SH-SY5Y (cell line): ENCODE measurements around the gene PSMB4.

Experiments used
- GATA2 ChIP-seq: IDR thresholded peaks from 2 replicates; pipeline ENCODE4 v1.6.1; 2011; ENCODE audit warnings: mild to moderate bottlenecking, low read depth, low read length
- GATA3 ChIP-seq: IDR thresholded peaks from 2 replicates; pipeline ENCODE4 v1.6.1; 2011; ENCODE audit warnings: low read depth, mild to moderate bottlenecking, low read length, moderate library complexity

Gene PSMB4

GRCh38 chr1:151407304-151407703 is 7.9 kb downstream of the PSMB4 start:
- TF ChIP-seq GATA2 (no peak), GATA3 (no peak)

DNA sequence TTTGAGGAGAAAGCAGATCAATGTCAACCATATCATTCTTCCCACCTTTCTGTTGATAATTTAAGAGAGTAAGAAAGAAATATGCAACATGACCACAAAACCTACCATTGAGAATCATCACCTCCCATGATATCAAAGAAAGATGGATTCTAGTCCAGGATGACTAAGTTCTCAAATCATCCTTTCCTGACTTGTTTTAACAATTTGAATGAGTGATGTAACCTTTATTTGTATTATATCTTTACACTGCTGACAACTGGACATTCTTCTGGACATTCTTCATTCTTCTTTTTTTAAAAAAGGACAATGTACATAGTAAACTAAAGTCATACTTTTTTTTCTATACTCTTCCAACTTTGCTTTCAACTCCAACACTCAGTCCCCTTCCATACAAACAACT is 9.5 kb downstream of the PSMB4 start:
- TF ChIP-seq GATA3: no peak

DNA sequence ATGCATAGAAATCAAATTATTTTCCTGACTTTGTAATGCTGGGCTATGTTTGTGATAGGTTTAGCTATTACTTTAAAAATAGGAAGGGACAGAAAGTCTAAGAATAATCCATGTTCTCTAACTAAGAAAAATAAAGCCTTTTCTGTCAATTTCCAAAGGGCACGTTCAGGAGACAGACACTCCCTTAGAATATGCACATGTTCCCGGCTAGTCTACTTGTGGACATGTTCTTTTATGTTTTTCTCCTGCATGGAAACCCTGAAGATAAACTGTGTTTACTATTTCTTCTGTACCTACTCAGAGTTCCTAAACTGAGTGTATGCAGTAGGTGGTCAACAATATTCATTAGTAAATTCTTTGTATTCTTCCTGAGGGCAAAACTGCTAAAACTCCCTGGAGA is 12.5 kb downstream of the PSMB4 start:
- no peak for TF ChIP-seq GATA3

- TF ChIP-seq GATA3: no peak
- no peak for TF ChIP-seq GATA2
These were observed 16.9 kb downstream of the PSMB4 start for GRCh38 chr1:151416231-151416630.

GRCh38 chr1:151418081-151418480 is 18.7 kb downstream of the PSMB4 start:
- TF ChIP-seq GATA3: no peak
- no peak for TF ChIP-seq GATA2

DNA sequence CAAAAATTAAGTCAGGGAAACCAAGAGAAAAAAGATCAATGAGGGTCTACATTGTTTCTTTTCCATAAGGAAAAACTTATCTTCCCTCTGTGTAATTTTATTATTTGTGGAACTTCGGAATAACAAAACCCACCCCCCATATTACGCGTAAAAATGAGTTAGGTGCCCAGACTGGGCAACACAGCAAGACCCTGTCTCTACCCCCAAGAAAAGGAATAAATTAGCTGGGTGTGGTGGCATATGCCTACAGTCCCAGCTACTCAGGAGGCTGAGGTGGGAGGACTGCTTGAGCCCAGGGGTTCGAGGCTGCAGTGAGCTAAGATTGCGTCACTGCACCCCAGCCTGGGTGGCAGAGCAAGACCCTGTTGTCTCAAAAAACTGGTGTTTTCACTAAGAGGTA is 20.4 kb downstream of the PSMB4 start:
- TF ChIP-seq GATA3 (no peak), GATA2 (no peak)

- TF ChIP-seq GATA2 (no peak), GATA3 (no peak)
These were observed 25.7 kb downstream of the PSMB4 start for GRCh38 chr1:151425103-151425502.

GRCh38 chr1:151428068-151428467 is 28.7 kb downstream of the PSMB4 start:
- TF ChIP-seq GATA3 (no peak), GATA2 (no peak)

- no peak for TF ChIP-seq GATA2
- no peak for TF ChIP-seq GATA3
These were observed 35.8 kb downstream of the PSMB4 start for GRCh38 chr1:151435174-151435573.

DNA sequence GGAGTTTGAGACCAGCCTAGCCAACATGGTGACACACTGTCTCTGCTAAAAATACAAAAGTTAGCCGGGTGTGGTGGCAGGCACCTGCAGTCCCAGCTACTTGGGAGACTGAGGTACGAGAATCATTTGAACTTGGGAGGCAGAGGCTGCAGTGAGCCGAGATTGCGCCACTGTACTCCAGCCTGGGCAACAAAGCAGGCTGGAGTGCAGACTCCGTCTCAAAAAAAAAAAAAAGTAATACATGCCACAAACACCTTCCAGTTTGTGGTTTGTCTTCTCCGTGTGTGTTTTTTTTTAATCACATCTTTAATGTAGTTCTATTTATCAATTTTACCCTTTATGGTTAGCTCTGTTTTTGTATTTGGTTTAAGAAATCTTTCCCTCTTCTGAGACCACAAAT is 37.6 kb downstream of the PSMB4 start:
- no peak for TF ChIP-seq GATA3
- no peak for TF ChIP-seq GATA2

DNA sequence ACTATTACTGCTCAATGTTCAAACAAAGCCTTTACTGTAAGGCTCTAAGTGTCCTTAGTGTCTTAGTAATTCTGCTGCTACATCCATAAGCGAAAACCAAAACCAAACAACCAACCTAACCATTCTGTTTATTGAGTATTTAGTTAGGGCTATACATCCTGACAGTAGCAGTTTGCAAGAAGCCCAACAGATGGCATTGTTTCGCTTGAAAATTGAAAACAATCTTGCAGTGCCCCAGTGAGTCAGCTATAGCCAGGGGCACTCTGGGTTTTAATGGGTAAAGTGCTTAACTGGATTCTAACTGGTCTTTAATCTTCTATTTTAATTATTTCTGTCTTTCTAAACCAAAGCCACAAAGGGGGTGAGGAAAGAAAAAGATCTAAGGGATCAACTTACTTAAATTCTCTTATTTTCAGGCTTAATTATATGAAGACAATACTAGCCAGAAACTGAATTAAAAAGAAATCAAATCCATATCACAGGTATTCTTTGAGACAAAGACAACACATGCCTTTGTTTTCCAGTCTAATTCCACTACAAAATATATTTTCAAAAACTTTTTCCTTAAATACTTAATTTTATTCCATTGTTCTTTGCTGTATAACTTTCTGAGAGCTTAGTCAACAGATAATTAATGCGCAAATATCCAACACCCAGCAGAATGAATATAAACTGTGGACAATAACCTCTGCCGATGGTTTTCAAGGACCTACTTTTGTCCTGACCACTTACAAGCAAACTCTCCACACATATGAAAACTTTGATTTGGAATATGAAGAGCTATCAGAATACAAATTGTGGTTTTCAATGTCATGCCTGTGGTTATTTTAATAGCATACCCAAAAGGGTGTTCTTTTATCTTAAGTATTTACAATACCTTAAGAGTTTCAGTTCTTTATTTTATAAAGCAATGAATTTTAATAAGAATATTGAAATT is 44.7 kb downstream of the PSMB4 start:
- TF ChIP-seq GATA2: no peak
- TF ChIP-seq GATA3: no peak

GRCh38 chr1:151444783-151445177 is 45.4 kb downstream of the PSMB4 start:
- no peak for TF ChIP-seq GATA3
- no peak for TF ChIP-seq GATA2

- TF ChIP-seq GATA3 (no peak), GATA2 (no peak)
These were observed 48.3 kb downstream of the PSMB4 start for GRCh38 chr1:151447696-151448095.
